ENCODE data around the gene HIRIP3. TPM values are rescaled to one million over a fixed set of nuclear protein-coding genes. Genes with fewer than 3 reads are reported as not detected.

HIRIP3 gene
- total and polyA plus RNA-seq, 2 of the 4 experiments (the other 2 are of a cell fraction): 5.0 to 10.5 TPM

GRCh38 chr16:29990034-29990433 is 5.4 kb downstream of the HIRIP3 start:
- Histone ChIP-seq H4K8ac (ENCODE audit: low read depth in 2 of 2, low read length in 2 of 2) (no peak overlapping the region), H3K56ac (ENCODE audit: extremely low read depth, insufficient read depth, low read length) (no peak overlapping the region), H3K14ac (replicated peaks; ENCODE audit: low read depth, low read length) (no peak overlapping the region), H3K4me1 (ENCODE audit: control insufficient read depth, insufficient read depth, low read length) (peaks cover 4% of the 10 kb centered on the region; the same call in 1 of the 2 replicates), H2AFZ (replicated peaks; ENCODE audit: low read length, poor library complexity) (no peak overlapping the region), H2BK120ac (ENCODE audit: low read depth, low read length) (no peak overlapping the region), H3K23ac (ENCODE audit: low read depth, low read length) (no peak overlapping the region), H2BK20ac (ENCODE audit: low read depth, low read length) (no peak overlapping the region), H4K91ac (ENCODE audit: insufficient read depth, low read depth, low read length) (no peak overlapping the region), H2AK9ac (replicated peaks; ENCODE audit: low read depth, low read length, poor library complexity) (no peak overlapping the region), H3K4me2 (ENCODE audit: low read depth, low read length) (no peak overlapping the region), H3K27ac (ENCODE audit: insufficient read depth, low read length) (no peak overlapping the region), H3K4ac (ENCODE audit: low read depth, low read length) (no peak overlapping the region), H2BK15ac (ENCODE audit: low read depth, low read length) (no peak overlapping the region), H3K9me3 (ENCODE audit: control insufficient read depth, insufficient read depth, low read length) (no peaks in the 10 kb centered on the region), H3K27me3 (ENCODE audit: control insufficient read depth, insufficient read depth, low read length) (no peaks in the 10 kb centered on the region), H2BK5ac (ENCODE audit: low read depth, low read length, poor library complexity, severe bottlenecking) (no peak overlapping the region), H3K79me1 (ENCODE audit: low read depth in 1 of 2, low read length in 2 of 2) (peaks cover 0 to 20% of the 10 kb centered on the region in 2 experiments; a peak in 3 of 4 replicates), H3K4me3 (ENCODE audit: insufficient read depth, low read depth, low read length) (no peak overlapping the region), H3K9ac (ENCODE audit: low read depth, low read length) (no peak overlapping the region), H2AK5ac (ENCODE audit: low read depth, low read length) (no peak overlapping the region), H3K36me3 (ENCODE audit: control insufficient read depth, insufficient read depth, low read length) (peaks cover 59% of the 10 kb centered on the region), H4K20me1 (ENCODE audit: insufficient read depth, low read length) (no peaks in the 10 kb centered on the region), H3K18ac (ENCODE audit: low read depth, low read length) (no peak overlapping the region), H4K5ac (ENCODE audit: low read depth, low read length) (no peak overlapping the region), H3K9me1 (ENCODE audit: insufficient read depth, low read length) (no peaks in the 10 kb centered on the region)
- in situ Hi-C loops (cut with MboI; ENCODE audit: low sequenced_read_pairs): no loop called here
- ATAC-seq (ENCODE audit: low read depth) (no peak), DNase-seq (no peak)
- TF ChIP-seq ELK1 (IDR thresholded peaks at IDR 0.05; ENCODE audit: borderline replicate concordance, low read depth, low read length) (no peak), NFE2L2 (IDR thresholded peaks at IDR 0.05; ENCODE audit: low read depth, low read length) (no peak), MXI1 (IDR thresholded peaks at IDR 0.05; ENCODE audit: borderline replicate concordance, low read depth, low read length) (no peak), RFX5 (IDR thresholded peaks at IDR 0.05; ENCODE audit: low read depth, low read length) (no peak), MAFK (IDR thresholded peaks at IDR 0.05; ENCODE audit: low read depth, low read length) (no peak), POLR2A (IDR thresholded peaks at IDR 0.05; ENCODE audit: low read depth, low read length) (no peak)
- intact Hi-C loops (cut with micrococcal nuclease): no loop called here
- ChIA-PET POLR2A (ENCODE audit: unreplicated experiment) (no interaction called here), CTCF (no interaction called here)
- WGBS, 2 experiments (ENCODE audit: extremely low coverage in 2 of 2, insufficient read length in 1 of 2): no CpG with 5 or more reads among the region's 2 CpGs
- dilution Hi-C loops (cut with HindIII; ENCODE audit: low sequenced_read_pairs, unreplicated experiment): no loop called here
- BruUV-seq (replicated peaks): no TSS peak
